OCI-LY7 (cell line): ENCODE measurements around the gene USP4.

Experiments used
- CTCF ChIP-seq: fragments of 200-600 bp; sonication (generic); conservative IDR thresholded peaks from 2 replicates; pipeline ENCODE4 v1.5.1; 2014; ENCODE audit warnings: mild to moderate bottlenecking, antibody characterized with exemption, low read length, moderate library complexity, mixed read lengths
- EZH2phosphoT487 ChIP-seq: fragments of 200-600 bp; sonication (generic); IDR thresholded peaks from 2 replicates; pipeline ENCODE4 v1.6.1; 2018; ENCODE audit warnings: low read depth, borderline replicate concordance, mild to moderate bottlenecking, mixed run types, antibody characterized with exemption, low read length, moderate library complexity, mixed read lengths

- no peak for TF ChIP-seq CTCF
- no peak for TF ChIP-seq EZH2phosphoT487
These were observed 38.5 kb upstream of the USP4 start for GRCh38 chr3:49378249-49378895.
